Activated naive CD8-positive, alpha-beta T cell treated with anti-CD3 and anti-CD28 coated beads, Interleukin-2, amount 10 ng/mL, durations not matched to agents 7 days and 5 days (primary cell): ENCODE measurements around the gene SMIM35. TPM values are rescaled to one million over a fixed set of nuclear protein-coding genes. Genes with fewer than 3 reads are reported as not detected.
A peak's percentile ranks its signal among the peaks of the same experiment; 100 is the strongest.

Experiments
- ATAC-seq: fragments of 150-1000 bp; cut with Tn5 transposase; one replicate; pipeline ENCODE4 v1.10.0; 2021; ENCODE audit warnings: low read depth, moderate library complexity
- POLR2A ChIA-PET: fragments of 350-600 bp; sonication (Branson Sonifier 250); formaldehyde crosslinking; loops from one replicate; lab custom pipeline; 2021; ENCODE audit warnings: antibody characterized with exemption; lab: Charles Lee
- DNase-seq: peaks from one replicate; pipeline ENCODE4 v3.0.0; 2021
- H3K27ac Mint-ChIP-seq: one replicate; pipeline ENCODE4 v1.8.0; 2022; ENCODE audit warnings: mild to moderate bottlenecking, mixed read lengths
- H3K27me3 Mint-ChIP-seq: one replicate; pipeline ENCODE4 v1.8.0; 2022; ENCODE audit warnings: mild to moderate bottlenecking, moderate library complexity, mixed read lengths
- H3K36me3 Mint-ChIP-seq: one replicate; pipeline ENCODE4 v1.8.0; 2021; ENCODE audit warnings: mild to moderate bottlenecking, mixed read lengths
- H3K4me1 Mint-ChIP-seq: one replicate; pipeline ENCODE4 v1.8.0; 2021; ENCODE audit warnings: mixed read lengths
- H3K4me3 Mint-ChIP-seq: one replicate; pipeline ENCODE4 v1.8.0; 2022; ENCODE audit warnings: mild to moderate bottlenecking, moderate library complexity, mixed read lengths
- H3K9me3 Mint-ChIP-seq: one replicate; pipeline ENCODE4 v1.8.0; 2021; ENCODE audit warnings: mixed read lengths
- total RNA-seq, 2 experiments: library from RNA; stranded (reverse); gene quantifications; one replicate each; pipeline ENCODE4 v1.2.3, GENCODE V29; 2021

SMIM35 gene
- total RNA-seq, 2 experiments from 2014 or later = 3.0 to 3.1 TPM

- POLR2A ChIA-PET = interaction anchor here (1.0 to 1.3 kb wide), 4 partner anchors 17 to 33 kb away, joined by 3 to 5 read pairs (median 3); no protein-coding TSS in a partner anchor
- DNase-seq (no peak), ATAC-seq (peak; percentile 57)
- no peaks in the 10 kb centered on the region for H3K9me3 Mint-ChIP-seq
- peaks cover 58% of the 10 kb centered on the region for H3K4me1 Mint-ChIP-seq
- peak overlapping the region; percentile 60 for H3K27ac Mint-ChIP-seq
- H3K36me3 Mint-ChIP-seq = peaks cover 11% of the 10 kb centered on the region
- H3K4me3 Mint-ChIP-seq = peak overlapping the region; percentile 57
- H3K27me3 Mint-ChIP-seq = peaks cover 2% of the 10 kb centered on the region
Measured at GRCh38 chr11:117970400-117971024, 116.3 kb downstream of the SMIM35 start.

- H3K4me1 Mint-ChIP-seq = peaks cover 50% of the 10 kb centered on the region
- no peak for ATAC-seq
- DNase-seq = no peak
- H3K27me3 Mint-ChIP-seq = peaks cover 2% of the 10 kb centered on the region
- POLR2A ChIA-PET = interaction anchor here (1.0 kb wide), 2 partner anchors 16 to 34 kb away, joined by 3 to 5 read pairs; no protein-coding TSS in a partner anchor
- no peaks in the 10 kb centered on the region for H3K9me3 Mint-ChIP-seq
- no peak overlapping the region for H3K4me3 Mint-ChIP-seq
- peak overlapping the region; percentile 31 for H3K27ac Mint-ChIP-seq
- H3K36me3 Mint-ChIP-seq = peaks cover 4% of the 10 kb centered on the region
Measured at GRCh38 chr11:117969160-117969991, 117.4 kb downstream of the SMIM35 start.

- peaks cover 2% of the 10 kb centered on the region for H3K27me3 Mint-ChIP-seq
- ATAC-seq (no peak), DNase-seq (no peak)
- POLR2A ChIA-PET = no interaction called here
- H3K27ac Mint-ChIP-seq = no peak overlapping the region
- no peaks in the 10 kb centered on the region for H3K9me3 Mint-ChIP-seq
- no peak overlapping the region for H3K4me3 Mint-ChIP-seq
- H3K36me3 Mint-ChIP-seq = peaks cover 2% of the 10 kb centered on the region
- H3K4me1 Mint-ChIP-seq = peaks cover 32% of the 10 kb centered on the region
Measured at GRCh38 chr11:117966908-117967307, 119.9 kb downstream of the SMIM35 start.

- Mint-ChIP-seq H3K9me3 (peaks cover 15% of the 10 kb centered on the region), H3K4me1 (peaks cover 27% of the 10 kb centered on the region), H3K4me3 (no peak overlapping the region), H3K27ac (no peak overlapping the region), H3K36me3 (peaks cover 30% of the 10 kb centered on the region), H3K27me3 (peaks cover 2% of the 10 kb centered on the region)
- POLR2A ChIA-PET = interaction anchor here (1.6 kb wide), 1 partner anchor 45 kb away, joined by 4 read pairs; no protein-coding TSS in a partner anchor
- DNase-seq = no peak
- ATAC-seq = no peak
Measured at GRCh38 chr11:117962826-117963225, 123.9 kb downstream of the SMIM35 start.

GRCh38 chr11:117961896-117962295, 124.9 kb downstream of the SMIM35 start:
- DNase-seq = no peak
- Mint-ChIP-seq H3K9me3 (peaks cover 23% of the 10 kb centered on the region), H3K36me3 (peaks cover 39% of the 10 kb centered on the region), H3K27me3 (peaks cover 2% of the 10 kb centered on the region), H3K27ac (no peak overlapping the region), H3K4me1 (peaks cover 32% of the 10 kb centered on the region), H3K4me3 (no peak overlapping the region)
- POLR2A ChIA-PET = no interaction called here
- ATAC-seq = no peak

GRCh38 chr11:117960406-117960805, 126.4 kb downstream of the SMIM35 start:
- ATAC-seq (no peak), DNase-seq (no peak)
- H3K4me3 Mint-ChIP-seq = peak overlapping the region; percentile 78
- POLR2A ChIA-PET = interaction anchor here (0.8 to 1.9 kb wide), 6 partner anchors 8 to 138 kb away, joined by 3 to 12 read pairs (median 3); partner anchors contain the start of gene IL10RA
- peak overlapping the region; percentile 92 for H3K27ac Mint-ChIP-seq
- peaks cover 27% of the 10 kb centered on the region for H3K9me3 Mint-ChIP-seq
- no peaks in the 10 kb centered on the region for H3K27me3 Mint-ChIP-seq
- peaks cover 46% of the 10 kb centered on the region for H3K36me3 Mint-ChIP-seq
- peaks cover 33% of the 10 kb centered on the region for H3K4me1 Mint-ChIP-seq

GRCh38 chr11:117959438-117960149, 127.2 kb downstream of the SMIM35 start:
- Mint-ChIP-seq H3K27me3 (no peaks in the 10 kb centered on the region), H3K4me1 (peaks cover 37% of the 10 kb centered on the region), H3K27ac (peak overlapping the region; percentile 92), H3K4me3 (peak overlapping the region; percentile 78), H3K36me3 (peaks cover 46% of the 10 kb centered on the region), H3K9me3 (peaks cover 27% of the 10 kb centered on the region)
- POLR2A ChIA-PET = interaction anchor here (0.8 to 1.9 kb wide), 5 partner anchors 8 to 36 kb away, joined by 3 to 12 read pairs (median 3); partner anchors contain the start of gene IL10RA
- DNase-seq = no peak
- ATAC-seq = no peak

GRCh38 chr11:117958949-117959348, 127.8 kb downstream of the SMIM35 start:
- no peaks in the 10 kb centered on the region for H3K27me3 Mint-ChIP-seq
- POLR2A ChIA-PET = no interaction called here
- peak overlapping the region; percentile 50 for H3K27ac Mint-ChIP-seq
- no peak for ATAC-seq
- H3K4me3 Mint-ChIP-seq = peak overlapping the region; percentile 55
- DNase-seq = no peak
- H3K36me3 Mint-ChIP-seq = peaks cover 50% of the 10 kb centered on the region
- peaks cover 41% of the 10 kb centered on the region for H3K4me1 Mint-ChIP-seq
- H3K9me3 Mint-ChIP-seq = peaks cover 27% of the 10 kb centered on the region

Other genes starting within 250 kb of the SMIM35 start
- under 1 TPM in 1 of 2 experiments, not detected in 1; 0.31 TPM for gene FXYD6, start 210.3 kb downstream of the SMIM35 start, total RNA-seq
- gene TMPRSS13, start 157.6 kb downstream of the SMIM35 start, total RNA-seq = 1 to 10 TPM; 2.7 to 5.0 TPM
- 100 to 1,000 TPM; 304 TPM for gene IL10RA, start 100.6 kb downstream of the SMIM35 start, total RNA-seq
- gene TMPRSS4, start 9.9 kb downstream of the SMIM35 start, total RNA-seq = under 1 TPM; 0.30 to 0.40 TPM
- gene SCN4B, start 65.9 kb upstream of the SMIM35 start, total RNA-seq = under 1 TPM in 1 of 2 experiments, not detected in 1; 0.17 TPM
- gene SCN2B, start 89.7 kb upstream of the SMIM35 start, total RNA-seq = not detected
- 100 to 1,000 TPM; 181 to 189 TPM for gene JAML, start 138.0 kb upstream of the SMIM35 start, total RNA-seq
- gene MPZL3, start 165.4 kb upstream of the SMIM35 start, total RNA-seq = 10 to 100 TPM; 24.5 to 29.8 TPM
- gene MPZL2, start 177.3 kb upstream of the SMIM35 start, total RNA-seq = 1 to 10 TPM; 8.2 to 9.2 TPM
- gene CD3E, start 217.8 kb upstream of the SMIM35 start, total RNA-seq = 100 to 1,000 TPM; 607 to 630 TPM